ENCODE data around the gene KMT2A. TPM values are rescaled to one million over a fixed set of nuclear protein-coding genes. Genes with fewer than 3 reads are reported as not detected.

The KMT2A gene
- total and polyA plus RNA-seq, 2 donors (not counting 3 experiments of a cell fraction or from before 2014, with no cell fraction given), result 23.5 to 63.9 TPM

GRCh38 chr11:118532852-118533768 is 96.8 kb downstream of the KMT2A start:
- Histone ChIP-seq H2AFZ (ENCODE audit: low read depth, low read length) (no peak overlapping the region), H3K9me3 (replicated peaks; ENCODE audit: control insufficient read depth, insufficient read depth, low read length) (no peaks in the 10 kb centered on the region), H3K9me1 (replicated peaks; ENCODE audit: control insufficient read depth, extremely low read depth, insufficient read depth, low read length) (no peaks in the 10 kb centered on the region), H3K79me2 (ENCODE audit: control insufficient read depth, insufficient read depth, low read length) (no peaks in the 10 kb centered on the region), H4K20me1 (replicated peaks; ENCODE audit: control insufficient read depth, extremely low read depth, insufficient read depth, low read length) (no peaks in the 10 kb centered on the region), H3K36me3 (ENCODE audit: control insufficient read depth in 2 of 2, extremely low read depth in 1 of 2, insufficient read depth in 2 of 2, low read length in 2 of 2) (peaks cover 0 to 2% of the 10 kb centered on the region in 2 experiments), H3K9ac (replicated peaks; ENCODE audit: extremely low read depth, insufficient read depth, low read length) (no peak overlapping the region), H3K4me3 (replicated peaks in 1 of 3; ENCODE audit: insufficient read depth in 1 of 3, low read depth in 1 of 3, low read length in 3 of 3) (no peak overlapping the region), H3K27ac (ENCODE audit: insufficient read depth, low read depth, low read length) (no peak overlapping the region), H3K4me2 (ENCODE audit: insufficient read depth, low read length) (no peak overlapping the region), H3K27me3 (ENCODE audit: control insufficient read depth in 2 of 2, insufficient read depth in 2 of 2, low read length in 2 of 2) (no peaks in the 10 kb centered on the region), H3K4me1 (ENCODE audit: control insufficient read depth, extremely low read depth, insufficient read depth, low read length) (peaks cover 10% of the 10 kb centered on the region)
- BruUV-seq (replicated peaks), result no TSS peak
- no peak for DNase-seq (ENCODE audit: low read depth, low spot score)
- FAIRE-seq, result no peak
- TF ChIP-seq, protein P1, sequence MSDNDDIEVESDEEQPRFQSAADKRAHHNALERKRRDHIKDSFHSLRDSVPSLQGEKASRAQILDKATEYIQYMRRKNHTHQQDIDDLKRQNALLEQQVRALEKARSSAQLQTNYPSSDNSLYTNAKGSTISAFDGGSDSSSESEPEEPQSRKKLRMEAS (IDR thresholded peaks at IDR 0.05; ENCODE audit: insufficient read depth, insufficient read length), result no peak
- TF ChIP-seq GATA2 (IDR thresholded peaks at IDR 0.05; ENCODE audit: insufficient read depth, insufficient read length, low read depth, low read length) (no peak), POLR2A (IDR thresholded peaks at IDR 0.05; ENCODE audit: low read depth, low read length) (no peak), FOS (IDR thresholded peaks at IDR 0.05; ENCODE audit: borderline replicate concordance, insufficient read depth, low read length) (no peak), JUN (IDR thresholded peaks at IDR 0.05; ENCODE audit: borderline replicate concordance, insufficient read depth, insufficient read length, low read depth) (no peak), MYC (IDR thresholded peaks at IDR 0.05; ENCODE audit: low read depth, low read length) (no peak), POLR2AphosphoS5 (IDR thresholded peaks at IDR 0.05; ENCODE audit: insufficient read depth, low read depth, low read length) (no peak), EZH2 (IDR thresholded peaks at IDR 0.05; ENCODE audit: borderline replicate concordance, low read depth, low read length, severe bottlenecking) (no peak)
- TF ChIP-seq, protein P2, sequence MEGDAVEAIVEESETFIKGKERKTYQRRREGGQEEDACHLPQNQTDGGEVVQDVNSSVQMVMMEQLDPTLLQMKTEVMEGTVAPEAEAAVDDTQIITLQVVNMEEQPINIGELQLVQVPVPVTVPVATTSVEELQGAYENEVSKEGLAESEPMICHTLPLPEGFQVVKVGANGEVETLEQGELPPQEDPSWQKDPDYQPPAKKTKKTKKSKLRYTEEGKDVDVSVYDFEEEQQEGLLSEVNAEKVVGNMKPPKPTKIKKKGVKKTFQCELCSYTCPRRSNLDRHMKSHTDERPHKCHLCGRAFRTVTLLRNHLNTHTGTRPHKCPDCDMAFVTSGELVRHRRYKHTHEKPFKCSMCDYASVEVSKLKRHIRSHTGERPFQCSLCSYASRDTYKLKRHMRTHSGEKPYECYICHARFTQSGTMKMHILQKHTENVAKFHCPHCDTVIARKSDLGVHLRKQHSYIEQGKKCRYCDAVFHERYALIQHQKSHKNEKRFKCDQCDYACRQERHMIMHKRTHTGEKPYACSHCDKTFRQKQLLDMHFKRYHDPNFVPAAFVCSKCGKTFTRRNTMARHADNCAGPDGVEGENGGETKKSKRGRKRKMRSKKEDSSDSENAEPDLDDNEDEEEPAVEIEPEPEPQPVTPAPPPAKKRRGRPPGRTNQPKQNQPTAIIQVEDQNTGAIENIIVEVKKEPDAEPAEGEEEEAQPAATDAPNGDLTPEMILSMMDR (IDR thresholded peaks at IDR 0.05; ENCODE audit: extremely low read depth in 1 of 2, insufficient read depth in 1 of 2, low read depth in 1 of 2, low read length in 2 of 2), result no peak
- POLR2A ChIA-PET, result no interaction called here
- dilution Hi-C loops (cut with MboI; ENCODE audit: extremely low pct_ligation_motif_present, low sequenced_read_pairs), result no loop called here
- CTCF ChIA-PET, result interaction anchor here (0.9 kb wide), 1 partner anchor 45 kb away, joined by 4 read pairs; no protein-coding TSS in a partner anchor
- intact Hi-C loops (cut with micrococcal nuclease), result no loop called here
